Right lobe of liver (tissue), 4 donors: ENCODE data around the gene UBQLN2.

ENCODE experiments used
- POLR2A ChIP-seq: fragments of 450-650 bp; IDR thresholded peaks from one replicate; pipeline ENCODE4 v1.6.1; 2017; ENCODE audit warnings: antibody characterized with exemption, mild to moderate bottlenecking
- TF ChIP-seq, protein P1 (sequence below), 4 donors: fragments of 200-600 bp in 3 of 4; fragments of 450-650 bp in 1 of 4; IDR thresholded peaks; one replicate each; pipeline versions ENCODE4 v1.5.1 to v1.8.0; 2016 to 2022; ENCODE audit warnings: antibody characterized with exemption in 4 of 4, mild to moderate bottlenecking in 2 of 4
- donor health status: DM: no; HTN: no; CAD: no.
- donor health status: DM: no; HTN: no; CAD: no.
- donor health status: DM: no; HTN: yes; CAD: no.

DNA sequence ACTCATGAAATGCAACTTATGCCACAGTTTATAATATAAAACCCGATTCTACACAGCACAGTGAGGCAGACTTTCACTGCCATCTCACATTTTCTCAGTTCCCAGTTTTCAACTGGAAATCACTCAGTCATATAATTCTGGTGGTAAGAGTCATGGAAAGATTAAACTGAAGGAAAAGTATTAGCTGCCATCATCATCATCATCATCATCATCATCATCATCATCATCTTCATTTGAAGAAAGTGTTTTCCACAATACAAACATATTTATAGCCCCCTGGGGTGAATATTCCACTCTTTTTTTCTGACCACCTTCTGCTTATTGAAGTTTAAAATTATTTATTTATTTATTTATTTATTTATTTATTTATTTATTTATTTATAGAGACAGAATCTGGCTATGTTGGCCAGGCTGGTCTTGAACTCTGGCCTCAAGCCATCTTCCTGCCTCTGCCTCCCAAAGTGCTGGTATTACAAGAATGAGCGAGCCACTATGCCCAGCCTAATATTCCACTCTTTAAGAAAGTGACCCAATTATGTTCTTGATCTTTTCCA is 6.0 kb upstream of the UBQLN2 start:
- TF ChIP-seq, protein P1, sequence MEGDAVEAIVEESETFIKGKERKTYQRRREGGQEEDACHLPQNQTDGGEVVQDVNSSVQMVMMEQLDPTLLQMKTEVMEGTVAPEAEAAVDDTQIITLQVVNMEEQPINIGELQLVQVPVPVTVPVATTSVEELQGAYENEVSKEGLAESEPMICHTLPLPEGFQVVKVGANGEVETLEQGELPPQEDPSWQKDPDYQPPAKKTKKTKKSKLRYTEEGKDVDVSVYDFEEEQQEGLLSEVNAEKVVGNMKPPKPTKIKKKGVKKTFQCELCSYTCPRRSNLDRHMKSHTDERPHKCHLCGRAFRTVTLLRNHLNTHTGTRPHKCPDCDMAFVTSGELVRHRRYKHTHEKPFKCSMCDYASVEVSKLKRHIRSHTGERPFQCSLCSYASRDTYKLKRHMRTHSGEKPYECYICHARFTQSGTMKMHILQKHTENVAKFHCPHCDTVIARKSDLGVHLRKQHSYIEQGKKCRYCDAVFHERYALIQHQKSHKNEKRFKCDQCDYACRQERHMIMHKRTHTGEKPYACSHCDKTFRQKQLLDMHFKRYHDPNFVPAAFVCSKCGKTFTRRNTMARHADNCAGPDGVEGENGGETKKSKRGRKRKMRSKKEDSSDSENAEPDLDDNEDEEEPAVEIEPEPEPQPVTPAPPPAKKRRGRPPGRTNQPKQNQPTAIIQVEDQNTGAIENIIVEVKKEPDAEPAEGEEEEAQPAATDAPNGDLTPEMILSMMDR (IDR thresholded peaks at IDR 0.05), result no peak
- no peak for TF ChIP-seq POLR2A
